Gastrocnemius medialis (tissue), 4 donors: ENCODE data around the gene SPINT1.

Experiments used
- POLR2A ChIP-seq, 2 donors: fragments of 450-650 bp; IDR thresholded peaks; one replicate each; pipeline ENCODE4 v1.6.1; 2017; ENCODE audit warnings: antibody characterized with exemption in 2 of 2, mild to moderate bottlenecking in 2 of 2, moderate library complexity in 2 of 2
- TF ChIP-seq, protein P1 (sequence below), 5 experiments: fragments of 450-650 bp in 3 of 5; fragments of 200-600 bp in 2 of 5; sonication (generic) in 2 of 5; IDR thresholded peaks in 4 of 5; conservative IDR thresholded peaks in 1 of 5; 1 replicate in 4 of 5; 2 replicates in 1 of 5; pipeline ENCODE4 v1.5.1; 2016 to 2019; ENCODE audit warnings: antibody characterized with exemption in 5 of 5, mild to moderate bottlenecking in 3 of 5, moderate library complexity in 3 of 5

DNA sequence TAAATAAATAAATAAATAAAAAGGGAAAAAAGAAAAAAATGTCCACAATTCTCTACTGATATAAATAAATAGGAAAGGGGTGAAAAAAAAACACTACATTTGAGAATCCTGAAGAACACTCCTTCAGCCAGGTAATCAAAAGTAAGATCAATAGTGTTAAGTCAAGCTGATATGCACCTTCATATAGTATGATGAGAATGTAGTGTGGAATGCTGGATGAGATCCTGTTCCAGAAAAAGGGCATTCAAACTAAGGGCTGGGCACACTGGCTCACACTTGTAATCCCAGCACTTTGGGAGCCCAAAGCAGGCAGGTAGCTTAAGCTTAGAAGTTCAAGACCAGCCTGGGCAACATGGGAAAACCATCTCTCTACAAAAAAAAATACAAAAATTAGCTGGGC lies 45.3 kb downstream of the SPINT1 start:
- TF ChIP-seq POLR2A (IDR thresholded peaks at IDR 0.05), result no peak
- TF ChIP-seq, protein P1, sequence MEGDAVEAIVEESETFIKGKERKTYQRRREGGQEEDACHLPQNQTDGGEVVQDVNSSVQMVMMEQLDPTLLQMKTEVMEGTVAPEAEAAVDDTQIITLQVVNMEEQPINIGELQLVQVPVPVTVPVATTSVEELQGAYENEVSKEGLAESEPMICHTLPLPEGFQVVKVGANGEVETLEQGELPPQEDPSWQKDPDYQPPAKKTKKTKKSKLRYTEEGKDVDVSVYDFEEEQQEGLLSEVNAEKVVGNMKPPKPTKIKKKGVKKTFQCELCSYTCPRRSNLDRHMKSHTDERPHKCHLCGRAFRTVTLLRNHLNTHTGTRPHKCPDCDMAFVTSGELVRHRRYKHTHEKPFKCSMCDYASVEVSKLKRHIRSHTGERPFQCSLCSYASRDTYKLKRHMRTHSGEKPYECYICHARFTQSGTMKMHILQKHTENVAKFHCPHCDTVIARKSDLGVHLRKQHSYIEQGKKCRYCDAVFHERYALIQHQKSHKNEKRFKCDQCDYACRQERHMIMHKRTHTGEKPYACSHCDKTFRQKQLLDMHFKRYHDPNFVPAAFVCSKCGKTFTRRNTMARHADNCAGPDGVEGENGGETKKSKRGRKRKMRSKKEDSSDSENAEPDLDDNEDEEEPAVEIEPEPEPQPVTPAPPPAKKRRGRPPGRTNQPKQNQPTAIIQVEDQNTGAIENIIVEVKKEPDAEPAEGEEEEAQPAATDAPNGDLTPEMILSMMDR (IDR thresholded peaks at IDR 0.05 in 4 of 5, conservative IDR thresholded peaks at IDR 0.05 in 1 of 5), result no peak
